PFSK-1 (cell line): ENCODE measurements around the gene DTWD2.

Experiments
- FOXP2 ChIP-seq: optimal IDR thresholded peaks from 2 replicates; pipeline ENCODE3; 2011; ENCODE audit warnings: borderline replicate concordance, control low read depth, inconsistent platforms; ENCODE audit not compliant: insufficient read depth; ENCODE audit errors: extremely low read length, extremely low read depth
- POLR2AphosphoS5 ChIP-seq: IDR thresholded peaks from 2 replicates; pipeline ENCODE4 v1.6.1; 2012; ENCODE audit warnings: low read depth, mild to moderate bottlenecking, control low read depth, low read length, moderate library complexity
- REST ChIP-seq, 2 experiments: IDR thresholded peaks; 2 replicates each; pipeline versions ENCODE4 v1.6.1 to v1.8.0; 2011 to 2012; ENCODE audit warnings: low read depth in 2 of 2, low read length in 2 of 2, control low read depth in 1 of 2, inconsistent platforms in 1 of 2, mild to moderate bottlenecking in 1 of 2, moderate library complexity in 1 of 2; ENCODE audit not compliant: insufficient read depth in 1 of 2
- SIN3A ChIP-seq: IDR thresholded peaks from 2 replicates; pipeline ENCODE4 v1.6.1; 2012; ENCODE audit warnings: mild to moderate bottlenecking, low read length, moderate library complexity, borderline replicate concordance; ENCODE audit not compliant: insufficient read depth
- TAF1 ChIP-seq: IDR thresholded peaks from 2 replicates; pipeline ENCODE4 v1.6.1; 2012; ENCODE audit warnings: low read length, control low read depth, borderline replicate concordance; ENCODE audit not compliant: insufficient read depth

The DTWD2 gene

GRCh38 chr5:119032656-119033055 lies 44.3 kb upstream of the DTWD2 start:
- TF ChIP-seq REST (IDR thresholded peaks at IDR 0.05; ENCODE audit: insufficient read depth in 1 of 2, low read depth in 2 of 2, low read length in 2 of 2): no peak

GRCh38 chr5:119031905-119032304 lies 43.6 kb upstream of the DTWD2 start:
- TF ChIP-seq POLR2AphosphoS5 (no peak), REST (IDR thresholded peaks at IDR 0.05; ENCODE audit: insufficient read depth in 1 of 2, low read depth in 2 of 2, low read length in 2 of 2) (no peak), SIN3A (no peak), TAF1 (no peak), FOXP2 (no peak)

- no peak for TF ChIP-seq REST (IDR thresholded peaks at IDR 0.05; ENCODE audit: insufficient read depth in 1 of 2, low read depth in 2 of 2, low read length in 2 of 2)
- TF ChIP-seq TAF1: no peak
Measured at GRCh38 chr5:119031011-119031886, 42.9 kb upstream of the DTWD2 start.

- no peak for TF ChIP-seq FOXP2
Measured at GRCh38 chr5:119028575-119028974, 40.2 kb upstream of the DTWD2 start.

GRCh38 chr5:119022773-119023172 lies 34.4 kb upstream of the DTWD2 start:
- no peak for TF ChIP-seq TAF1
- no peak for TF ChIP-seq POLR2AphosphoS5

GRCh38 chr5:119022017-119022745 lies 33.8 kb upstream of the DTWD2 start:
- TF ChIP-seq TAF1 (no peak), SIN3A (no peak), POLR2AphosphoS5 (no peak), REST (IDR thresholded peaks at IDR 0.05; ENCODE audit: insufficient read depth in 1 of 2, low read depth in 2 of 2, low read length in 2 of 2) (no peak), FOXP2 (no peak)
